Rectal smooth muscle tissue (tissue), 1 donor: ENCODE results near the gene PCBP1.
"Not testable (repeated sequence)": the region's sequence is repeated elsewhere in the genome, so short reads cannot be mapped to it uniquely, and the experiment has no call there.

Source experiments
- H3K27ac ChIP-seq: one replicate; pipeline ENCODE4 v1.7.0; 2013; ENCODE audit warnings: low read depth, low read length, inconsistent platforms
- H3K27me3 ChIP-seq: one replicate; pipeline ENCODE4 v1.7.0; 2013; ENCODE audit warnings: low read length; ENCODE audit not compliant: control insufficient read depth, insufficient read depth
- H3K36me3 ChIP-seq: one replicate; pipeline ENCODE4 v1.7.0; 2013; ENCODE audit warnings: low read length; ENCODE audit not compliant: control insufficient read depth, insufficient read depth
- H3K4me1 ChIP-seq: one replicate; pipeline ENCODE4 v1.7.0; 2013; ENCODE audit warnings: low read length; ENCODE audit not compliant: control insufficient read depth, insufficient read depth
- H3K4me3 ChIP-seq: one replicate; pipeline ENCODE4 v1.7.0; 2013; ENCODE audit warnings: low read length
- H3K9ac ChIP-seq: one replicate; pipeline ENCODE4 v1.7.0; 2013; ENCODE audit warnings: low read length

PCBP1 gene

GRCh38 chr2:70085711-70086277 is 1.5 kb upstream of the PCBP1 start:
- peaks cover 9% of the 10 kb centered on the region for H3K36me3 ChIP-seq
- peak overlapping the region; percentile 100 for H3K27ac ChIP-seq
- H3K4me1 ChIP-seq = peaks cover 21% of the 10 kb centered on the region
- peak overlapping the region; percentile 87 for H3K9ac ChIP-seq
- peak overlapping the region; percentile 67 for H3K4me3 ChIP-seq
- no peaks in the 10 kb centered on the region for H3K27me3 ChIP-seq

GRCh38 chr2:70086278-70086837 is 919 bp upstream of the PCBP1 start:
- Histone ChIP-seq H3K9ac (peak overlapping the region; percentile 87), H3K27me3 (no peaks in the 10 kb centered on the region), H3K36me3 (peaks cover 9% of the 10 kb centered on the region), H3K4me1 (peaks cover 21% of the 10 kb centered on the region), H3K27ac (peak overlapping the region; percentile 100), H3K4me3 (peak overlapping the region; percentile 67)

GRCh38 chr2:70087702-70088597 is 673 bp downstream of the PCBP1 start:
- peaks cover 9% of the 10 kb centered on the region for H3K36me3 ChIP-seq
- peaks cover 21% of the 10 kb centered on the region for H3K4me1 ChIP-seq

GRCh38 chr2:70088598-70089219 is 1.4 kb downstream of the PCBP1 start:
- peaks cover 9% of the 10 kb centered on the region for H3K36me3 ChIP-seq

More at GRCh38 chr2:70087702-70088597, 673 bp downstream of the PCBP1 start:
- Histone ChIP-seq H3K27ac (peak overlapping the region; percentile 100), H3K27me3 (no peaks in the 10 kb centered on the region), H3K9ac (peak overlapping the region; percentile 89), H3K4me3 (peak overlapping the region; percentile 93)

GRCh38 chr2:70089220-70089982 is 2.1 kb downstream of the PCBP1 start:
- Histone ChIP-seq H3K27ac (peak overlapping the region; percentile 100), H3K27me3 (no peaks in the 10 kb centered on the region), H3K36me3 (peaks cover 9% of the 10 kb centered on the region), H3K4me1 (peaks cover 21% of the 10 kb centered on the region), H3K4me3 (peak overlapping the region; percentile 93), H3K9ac (peak overlapping the region; percentile 35)

More at GRCh38 chr2:70088598-70089219, 1.4 kb downstream of the PCBP1 start:
- Histone ChIP-seq H3K27me3 (no peaks in the 10 kb centered on the region), H3K4me3 (peak overlapping the region; percentile 93), H3K27ac (peak overlapping the region; percentile 100), H3K9ac (peak overlapping the region; percentile 89), H3K4me1 (peaks cover 21% of the 10 kb centered on the region)

GRCh38 chr2:70089983-70090525 is 2.8 kb downstream of the PCBP1 start:
- peaks cover 17% of the 10 kb centered on the region for H3K4me1 ChIP-seq
- no peak overlapping the region for H3K9ac ChIP-seq
- peak overlapping the region; percentile 34 for H3K4me3 ChIP-seq
- no peaks in the 10 kb centered on the region for H3K27me3 ChIP-seq
- H3K36me3 ChIP-seq = peaks cover 9% of the 10 kb centered on the region
- peak overlapping the region; percentile 26 for H3K27ac ChIP-seq

- Histone ChIP-seq H3K9ac (no peak overlapping the region), H3K27ac (no peak overlapping the region), H3K4me1 (peaks cover 9% of the 10 kb centered on the region), H3K36me3 (peaks cover 9% of the 10 kb centered on the region), H3K4me3 (no peak overlapping the region), H3K27me3 (no peaks in the 10 kb centered on the region)
Measured at GRCh38 chr2:70090706-70091334, 3.5 kb downstream of the PCBP1 start.

- Histone ChIP-seq H3K4me1 (peaks cover 8% of the 10 kb centered on the region), H3K4me3 (no peak overlapping the region), H3K27me3 (no peaks in the 10 kb centered on the region), H3K9ac (no peak overlapping the region), H3K36me3 (peaks cover 9% of the 10 kb centered on the region), H3K27ac (no peak overlapping the region)
Measured at GRCh38 chr2:70091364-70091763, 4.1 kb downstream of the PCBP1 start.

- no peak overlapping the region for H3K27ac ChIP-seq
Measured at GRCh38 chr2:70091816-70092215, 4.5 kb downstream of the PCBP1 start.

GRCh38 chr2:70092576-70093243 is 5.4 kb downstream of the PCBP1 start:
- not testable (repeated sequence) for H3K27me3 ChIP-seq, H3K9ac ChIP-seq, H3K36me3 ChIP-seq, H3K4me3 ChIP-seq, H3K27ac ChIP-seq, H3K4me1 ChIP-seq

More at GRCh38 chr2:70091816-70092215, 4.5 kb downstream of the PCBP1 start:
- H3K4me1 ChIP-seq = peaks cover 8% of the 10 kb centered on the region
- H3K27me3 ChIP-seq = no peaks in the 10 kb centered on the region
- H3K9ac ChIP-seq = no peak overlapping the region
- H3K36me3 ChIP-seq = peaks cover 9% of the 10 kb centered on the region
- H3K4me3 ChIP-seq = no peak overlapping the region
